K562 (cell line): ENCODE data around the gene ANXA3. TPM values are rescaled to one million over a fixed set of nuclear protein-coding genes. Genes with fewer than 3 reads are reported as not detected.

Experiments used
- ATAC-seq: fragments of 200-7000 bp; cut with Tn5 transposase; 3 replicates; pipeline ENCODE4 v1.9.1; 2020; ENCODE audit warnings: moderate library complexity
- BruUV-seq: library from RNA; stranded (reverse); fragments of 400-500 nt; replicated peaks from 2 replicates; lab custom pipeline; 2021; lab: Mats Ljungman, UMichigan
- CTCF ChIA-PET: fragments of 300-600 bp; formaldehyde crosslinking; extraction: SDS; loops from one replicate; lab custom pipeline; 2021; ENCODE audit warnings: low intra/inter-chr PET ratio; lab: Yijun Ruan, JAX
- POLR2A ChIA-PET: fragments of 300-600, 350-650 bp; sonication (Branson Sonifier 250); formaldehyde crosslinking; extraction: SDS; loops from one replicate; lab custom pipeline; 2021; ENCODE audit warnings: antibody characterized with exemption, inconsistent platforms; lab: Yijun Ruan, JAX
- DNase-seq, 4 experiments: peaks; one replicate each; pipeline versions ENCODE4 v3.0.0 to v3.0.0-alpha.2; 2011 to 2018; ENCODE audit warnings: low spot score in 3 of 4, mixed read lengths in 3 of 4; ENCODE audit errors: extremely low read depth in 1 of 4
- FAIRE-seq: peaks from 2 replicates; lab custom pipeline; 2011; peaks lifted over from hg19 to GRCh38; lab: Jason Lieb, UNC
- H2AFZ ChIP-seq: 2 replicates; pipeline ENCODE4 v1.6.0; 2011; ENCODE audit warnings: low read depth, low read length, control low read depth, inconsistent platforms
- H3K27ac ChIP-seq: fragments of 200-600 bp; 3 replicates; pipeline ENCODE4 v1.8.0; 2011; ENCODE audit warnings: low read depth, mild to moderate bottlenecking, control low read depth, inconsistent platforms, low read length, moderate library complexity, mixed read lengths; ENCODE audit errors: extremely low read depth
- H3K27me3 ChIP-seq, 2 experiments: fragments of 300-600 bp in 1 of 2; 2 replicates in 1 of 2; 3 replicates in 1 of 2; pipeline versions ENCODE4 v1.6.0 to v1.8.0; 2011; ENCODE audit warnings: inconsistent platforms in 2 of 2, low read length in 2 of 2, mild to moderate bottlenecking in 1 of 2, mixed read lengths in 1 of 2, moderate library complexity in 1 of 2; ENCODE audit not compliant: control insufficient read depth in 2 of 2, insufficient read depth in 2 of 2
- H3K36me3 ChIP-seq: fragments of 300-600 bp; 3 replicates; pipeline ENCODE4 v1.8.0; 2011; ENCODE audit warnings: mild to moderate bottlenecking, low read length, inconsistent platforms; ENCODE audit not compliant: control insufficient read depth, insufficient read depth
- H3K4me1 ChIP-seq, 2 experiments: fragments of 200-600 bp in 1 of 2; replicated peaks in 1 of 2; 2 replicates in 1 of 2; 3 replicates in 1 of 2; pipeline versions ENCODE4 v1.5.1 to v1.8.0; 2011; ENCODE audit warnings: inconsistent platforms in 2 of 2, low read length in 2 of 2, mild to moderate bottlenecking in 1 of 2, mixed read lengths in 1 of 2, moderate library complexity in 1 of 2; ENCODE audit not compliant: control insufficient read depth in 2 of 2, insufficient read depth in 2 of 2
- H3K4me2 ChIP-seq: 2 replicates; pipeline ENCODE4 v1.6.1; 2011; ENCODE audit warnings: low read length, control low read depth, inconsistent platforms, mixed read lengths; ENCODE audit not compliant: insufficient read depth
- H3K4me3 ChIP-seq: fragments of 200-600 bp; sonication (generic), shearing (Covaris generic); 2 replicates; pipeline ENCODE4 v1.5.1; 2016; ENCODE audit warnings: control low read depth, inconsistent platforms
- H3K79me2 ChIP-seq: fragments of 200-600 bp; 3 replicates; pipeline ENCODE4 v1.8.0; 2011; ENCODE audit warnings: low read length, inconsistent platforms; ENCODE audit not compliant: control insufficient read depth, insufficient read depth
- H3K9ac ChIP-seq, 2 experiments: 2 replicates each; pipeline versions ENCODE4 v1.6.0 to v1.6.1; 2011; ENCODE audit warnings: low read depth in 2 of 2, low read length in 2 of 2, control low read depth in 1 of 2, inconsistent platforms in 1 of 2, mild to moderate bottlenecking in 1 of 2, mixed read lengths in 1 of 2; ENCODE audit not compliant: insufficient read depth in 1 of 2
- H3K9me1 ChIP-seq: one replicate; pipeline ENCODE4 v1.6.0; 2011; ENCODE audit warnings: inconsistent platforms, mild to moderate bottlenecking, low read length, moderate library complexity; ENCODE audit not compliant: control insufficient read depth, insufficient read depth
- H3K9me3 ChIP-seq: replicated peaks from 2 replicates; pipeline ENCODE4 v1.5.1; 2011; ENCODE audit warnings: low read depth, low read length, inconsistent platforms; ENCODE audit not compliant: control insufficient read depth, insufficient read depth
- H4K20me1 ChIP-seq: replicated peaks from 2 replicates; pipeline ENCODE4 v1.6.1; 2011; ENCODE audit warnings: low read length, inconsistent platforms, mixed read lengths; ENCODE audit not compliant: control insufficient read depth, insufficient read depth
- ARID3B ChIP-seq: fragments of 250-450 bp; sonication (Bioruptor Pico); IDR thresholded peaks from 2 replicates; pipeline ENCODE4 v1.4.0; 2020; ENCODE audit warnings: borderline replicate concordance
- BRF2 ChIP-seq: IDR thresholded peaks from 3 replicates; pipeline ENCODE4 v1.6.1; 2011; ENCODE audit warnings: borderline replicate concordance, mild to moderate bottlenecking; ENCODE audit not compliant: insufficient read length, insufficient read depth
- C11orf30 ChIP-seq: fragments of 450-650 bp; IDR thresholded peaks from 2 replicates; pipeline ENCODE4 v1.6.1; 2016; ENCODE audit warnings: low read depth, mild to moderate bottlenecking
- CHD4 ChIP-seq: fragments of 200-600 bp; sonication (generic); IDR thresholded peaks from 3 replicates; pipeline ENCODE4 v1.6.1; 2012; ENCODE audit warnings: low read depth, mild to moderate bottlenecking, mixed read lengths, low read length, inconsistent platforms; ENCODE audit not compliant: insufficient read depth, insufficient replicate concordance, poor library complexity, severe bottlenecking
- LCOR ChIP-seq: sonication (generic); formaldehyde crosslinking; IDR thresholded peaks from 2 replicates; pipeline ENCODE4 v1.8.0; 2022; ENCODE audit warnings: mild to moderate bottlenecking, missing genetic modification reagents
- NCOA4 ChIP-seq: fragments of 450-650 bp; IDR thresholded peaks from 2 replicates; pipeline ENCODE4 v1.6.1; 2018; ENCODE audit warnings: mild to moderate bottlenecking; ENCODE audit not compliant: partially characterized antibody
- NR2C1 ChIP-seq, 2 experiments: fragments of 450-650 bp; IDR thresholded peaks; 2 replicates each; pipeline ENCODE4 v1.6.1; 2017; ENCODE audit warnings: mild to moderate bottlenecking in 2 of 2, antibody characterized with exemption in 1 of 2, inconsistent platforms in 1 of 2, missing compliant biosample characterization in 1 of 2, missing genetic modification characterization in 1 of 2
- NR2C2 ChIP-seq, 2 experiments: fragments of 200-800 bp in 1 of 2; sonication (Bioruptor generic) in 1 of 2; sonication (generic) in 1 of 2; formaldehyde crosslinking in 1 of 2; IDR thresholded peaks; 2 replicates each; pipeline versions ENCODE4 v1.6.1 to v1.8.0; 2016 to 2022; ENCODE audit warnings: mild to moderate bottlenecking in 1 of 2, missing compliant biosample characterization in 1 of 2, missing genetic modification characterization in 1 of 2, missing genetic modification reagents in 1 of 2
- RBM25 ChIP-seq: fragments of 200-400 bp; formaldehyde crosslinking; IDR thresholded peaks from 2 replicates; pipeline ENCODE4 v1.6.1; 2018; ENCODE audit warnings: low read length, low read depth, moderate library complexity; ENCODE audit not compliant: severe bottlenecking
- SAFB ChIP-seq: fragments of 200-400 bp; formaldehyde crosslinking; IDR thresholded peaks from 2 replicates; pipeline ENCODE4 v1.6.1; 2017; ENCODE audit warnings: low read depth, low read length, borderline replicate concordance
- ZNF316 ChIP-seq: fragments of 450-650 bp; IDR thresholded peaks from 2 replicates; pipeline ENCODE4 v1.6.1; 2016
- ZNF395 ChIP-seq: fragments of 200-800 bp; sonication (Bioruptor generic); IDR thresholded peaks from 2 replicates; pipeline ENCODE4 v1.6.1; 2017; ENCODE audit warnings: missing genetic modification characterization, missing compliant biosample characterization
- whole genome bisulfite sequencing: fragments of 100-300 bp; shearing (Covaris generic); methylation state at CpG from one replicate; pipeline ENCODE4 v1.1.6; 2016; ENCODE audit warnings: low coverage, mixed read lengths; ENCODE audit not compliant: insufficient coverage; ENCODE audit errors: missing lambda C conversion rate; 5-methylcytosine and 5-hydroxymethylcytosine counted together
- in situ Hi-C: fragments of 300-500 bp; cut with MboI; formaldehyde crosslinking; loops from 4 replicates; pipeline ENCODE4 v1.15.0; 2018; ENCODE audit warnings: inconsistent platforms, mixed read lengths
- intact Hi-C: fragments of 100-400 bp; cut with micrococcal nuclease; formaldehyde crosslinking; loops from 2 replicates; pipeline ENCODE4 v1.14.2; 2022
- polyA plus RNA-seq, 8 experiments: library from polyadenylated mRNA; depleted of rRNA in 4 of 8; stranded (reverse) in 5 of 8; unstranded in 3 of 8; fragments of >200 nt; fragmentation: Nextera tagmentation in 2 of 8; fragmentation: Illumina TruSeq in 1 of 8; extraction: Ambion mirVana in 2 of 8; extraction: Trizol in 1 of 8; gene quantifications; 2 replicates each; pipeline versions ENCODE4 v1.2.1 to v1.2.3, GENCODE V29; 2011 to 2014; ENCODE audit warnings: inconsistent platforms in 1 of 8, missing spikeins in 1 of 8
- total RNA-seq, 7 experiments: library from RNA; depleted of rRNA in 6 of 7; stranded (reverse); fragments of >200 nt in 6 of 7; fragmentation: Illumina TruSeq in 2 of 7; extraction: Trizol in 2 of 7; gene quantifications; 2 replicates each; pipeline versions ENCODE4 v1.2.1 to v1.2.3, GENCODE V29; 2011 to 2021; ENCODE audit warnings: low replicate concordance in 1 of 7

The ANXA3 gene
- total and polyA plus RNA-seq, 9 of the 15 experiments (the other 6 are each of a cell fraction or from before 2014, with no cell fraction given) = 6.3 to 15.5 (median 9.8) TPM

- no peak for TF ChIP-seq ARID3B (CRISPR knock-in tag)
- no peak for TF ChIP-seq SAFB
- TF ChIP-seq NR2C2 (CRISPR knock-in tag; IDR thresholded peaks at IDR 0.05) = no peak
- TF ChIP-seq NR2C2 (tag; IDR thresholded peaks at IDR 0.05) = no peak
- no peak for TF ChIP-seq LCOR (CRISPR knock-in tag)
- no peak for TF ChIP-seq NCOA4
- TF ChIP-seq, all 486 proteins: peak for 0
Observed at GRCh38 chr4:78542373-78542772, 9.2 kb upstream of the ANXA3 start (continued).

GRCh38 chr4:78543424-78544125 lies 8.0 kb upstream of the ANXA3 start:
- H3K9me3 ChIP-seq = no peaks in the 10 kb centered on the region
- no peak overlapping the region for H3K9ac ChIP-seq
- in situ Hi-C loops (no loop called here), intact Hi-C loops (no loop called here)
- ChIA-PET POLR2A (no interaction called here), CTCF (no interaction called here)
- H3K4me1 ChIP-seq = no peaks in the 10 kb centered on the region; a peak in 1 of 5 replicates
- no peak overlapping the region for H3K4me3 ChIP-seq
- no peaks in the 10 kb centered on the region for H3K9me1 ChIP-seq
- no peak overlapping the region for H3K27ac ChIP-seq
- H2AFZ ChIP-seq = peak overlapping the region; percentile 32; the same call in 1 of the 2 replicates
- no peaks in the 10 kb centered on the region for H4K20me1 ChIP-seq
- no peak overlapping the region for H3K4me2 ChIP-seq
- no peak for DNase-seq
- 10% methylated on average over 2 of the region's 2 CpGs for WGBS
- FAIRE-seq = peak; percentile 44
- TF ChIP-seq BRF2 (no peak), CHD4 (no peak), C11orf30 (peak; percentile 22; the same call in 1 of the 2 replicates), ZNF395 (CRISPR knock-in tag) (no peak), ZNF316 (peak; percentile 59), NR2C1 (IDR thresholded peaks at IDR 0.05) (no peak), NR2C1 (tag; IDR thresholded peaks at IDR 0.05) (no peak), RBM25 (no peak)
- peak; percentile 54; the same call in 2 of the 3 replicates for ATAC-seq
- peaks cover 5 to 6% of the 10 kb centered on the region in 2 experiments; a peak in 3 of 5 replicates for H3K27me3 ChIP-seq
- no peaks in the 10 kb centered on the region for H3K36me3 ChIP-seq
- BruUV-seq = no TSS peak
- H3K79me2 ChIP-seq = no peaks in the 10 kb centered on the region
